Measurements from ENCODE around the gene BUD23. TPM values are rescaled to one million over a fixed set of nuclear protein-coding genes. Genes with fewer than 3 reads are reported as not detected.

Gene BUD23
- total and polyA plus RNA-seq, 4 donors: 19.1 to 52.6 (median 37.8) TPM

DNA sequence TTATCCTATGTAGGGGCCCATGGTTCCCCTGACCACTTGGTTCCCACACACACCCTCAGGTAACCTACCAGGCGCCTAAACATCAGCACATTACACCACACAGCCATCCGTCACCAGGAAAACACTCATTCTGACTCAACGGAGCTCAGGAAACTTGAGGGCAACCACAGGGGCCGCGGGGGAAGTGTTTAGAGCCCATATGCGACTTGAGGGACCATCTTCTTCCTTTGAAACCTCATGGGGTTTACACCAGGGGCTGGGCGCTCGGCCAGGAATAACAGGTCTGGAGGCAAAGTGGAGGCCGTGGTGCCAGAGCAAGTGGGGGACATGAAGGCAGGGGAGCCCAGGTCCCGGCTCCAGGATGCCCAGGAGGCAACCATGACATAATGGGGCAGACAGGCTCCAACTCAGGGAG is 34.6 kb downstream of the BUD23 start:
- Histone ChIP-seq H3K9ac (ENCODE audit: low read depth in 1 of 2, low read length in 2 of 2) (no peak overlapping the region), H3K27me3 (ENCODE audit: control insufficient read depth in 4 of 4, insufficient read depth in 4 of 4, low read length in 3 of 4) (no peaks in the 10 kb centered on the region), H3K9me3 (ENCODE audit: control insufficient read depth in 4 of 4, low read length in 3 of 4) (no peaks in the 10 kb centered on the region), H3K4me1 (ENCODE audit: control insufficient read depth in 4 of 4, insufficient read depth in 4 of 4, low read length in 3 of 4) (peaks cover 12 to 31% (median 20%) of the 10 kb centered on the region in 4 donors), H3K4me3 (ENCODE audit: low read depth in 1 of 3, low read length in 3 of 3) (no peak overlapping the region), H3K27ac (ENCODE audit: low read depth in 1 of 2, low read length in 2 of 2) (no peak overlapping the region), H3K36me3 (ENCODE audit: control insufficient read depth in 4 of 4, insufficient read depth in 3 of 4, low read depth in 1 of 4, low read length in 3 of 4) (no peaks in the 10 kb centered on the region)
- DNase-seq (ENCODE audit: low spot score): no peak
- WGBS: 76% methylated on average over 10 of the region's 10 CpGs
- no peak for TF ChIP-seq RXRA (IDR thresholded peaks at IDR 0.05)
- TF ChIP-seq, protein P1, sequence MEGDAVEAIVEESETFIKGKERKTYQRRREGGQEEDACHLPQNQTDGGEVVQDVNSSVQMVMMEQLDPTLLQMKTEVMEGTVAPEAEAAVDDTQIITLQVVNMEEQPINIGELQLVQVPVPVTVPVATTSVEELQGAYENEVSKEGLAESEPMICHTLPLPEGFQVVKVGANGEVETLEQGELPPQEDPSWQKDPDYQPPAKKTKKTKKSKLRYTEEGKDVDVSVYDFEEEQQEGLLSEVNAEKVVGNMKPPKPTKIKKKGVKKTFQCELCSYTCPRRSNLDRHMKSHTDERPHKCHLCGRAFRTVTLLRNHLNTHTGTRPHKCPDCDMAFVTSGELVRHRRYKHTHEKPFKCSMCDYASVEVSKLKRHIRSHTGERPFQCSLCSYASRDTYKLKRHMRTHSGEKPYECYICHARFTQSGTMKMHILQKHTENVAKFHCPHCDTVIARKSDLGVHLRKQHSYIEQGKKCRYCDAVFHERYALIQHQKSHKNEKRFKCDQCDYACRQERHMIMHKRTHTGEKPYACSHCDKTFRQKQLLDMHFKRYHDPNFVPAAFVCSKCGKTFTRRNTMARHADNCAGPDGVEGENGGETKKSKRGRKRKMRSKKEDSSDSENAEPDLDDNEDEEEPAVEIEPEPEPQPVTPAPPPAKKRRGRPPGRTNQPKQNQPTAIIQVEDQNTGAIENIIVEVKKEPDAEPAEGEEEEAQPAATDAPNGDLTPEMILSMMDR (IDR thresholded peaks at IDR 0.05; ENCODE audit: low read depth, low read length, missing input control): no peak
- no peak for TF ChIP-seq EGR1 (IDR thresholded peaks at IDR 0.05; ENCODE audit: low read depth in 2 of 2)
- TF ChIP-seq, protein P2, sequence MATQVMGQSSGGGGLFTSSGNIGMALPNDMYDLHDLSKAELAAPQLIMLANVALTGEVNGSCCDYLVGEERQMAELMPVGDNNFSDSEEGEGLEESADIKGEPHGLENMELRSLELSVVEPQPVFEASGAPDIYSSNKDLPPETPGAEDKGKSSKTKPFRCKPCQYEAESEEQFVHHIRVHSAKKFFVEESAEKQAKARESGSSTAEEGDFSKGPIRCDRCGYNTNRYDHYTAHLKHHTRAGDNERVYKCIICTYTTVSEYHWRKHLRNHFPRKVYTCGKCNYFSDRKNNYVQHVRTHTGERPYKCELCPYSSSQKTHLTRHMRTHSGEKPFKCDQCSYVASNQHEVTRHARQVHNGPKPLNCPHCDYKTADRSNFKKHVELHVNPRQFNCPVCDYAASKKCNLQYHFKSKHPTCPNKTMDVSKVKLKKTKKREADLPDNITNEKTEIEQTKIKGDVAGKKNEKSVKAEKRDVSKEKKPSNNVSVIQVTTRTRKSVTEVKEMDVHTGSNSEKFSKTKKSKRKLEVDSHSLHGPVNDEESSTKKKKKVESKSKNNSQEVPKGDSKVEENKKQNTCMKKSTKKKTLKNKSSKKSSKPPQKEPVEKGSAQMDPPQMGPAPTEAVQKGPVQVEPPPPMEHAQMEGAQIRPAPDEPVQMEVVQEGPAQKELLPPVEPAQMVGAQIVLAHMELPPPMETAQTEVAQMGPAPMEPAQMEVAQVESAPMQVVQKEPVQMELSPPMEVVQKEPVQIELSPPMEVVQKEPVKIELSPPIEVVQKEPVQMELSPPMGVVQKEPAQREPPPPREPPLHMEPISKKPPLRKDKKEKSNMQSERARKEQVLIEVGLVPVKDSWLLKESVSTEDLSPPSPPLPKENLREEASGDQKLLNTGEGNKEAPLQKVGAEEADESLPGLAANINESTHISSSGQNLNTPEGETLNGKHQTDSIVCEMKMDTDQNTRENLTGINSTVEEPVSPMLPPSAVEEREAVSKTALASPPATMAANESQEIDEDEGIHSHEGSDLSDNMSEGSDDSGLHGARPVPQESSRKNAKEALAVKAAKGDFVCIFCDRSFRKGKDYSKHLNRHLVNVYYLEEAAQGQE (IDR thresholded peaks at IDR 0.05): no peak
- no peak for TF ChIP-seq FOXA1 (IDR thresholded peaks at IDR 0.05)
- TF ChIP-seq, protein P3, sequence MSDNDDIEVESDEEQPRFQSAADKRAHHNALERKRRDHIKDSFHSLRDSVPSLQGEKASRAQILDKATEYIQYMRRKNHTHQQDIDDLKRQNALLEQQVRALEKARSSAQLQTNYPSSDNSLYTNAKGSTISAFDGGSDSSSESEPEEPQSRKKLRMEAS (IDR thresholded peaks at IDR 0.05): no peak
- TF ChIP-seq NR2F2 (IDR thresholded peaks at IDR 0.05): no peak
- no peak for TF ChIP-seq GABPA (IDR thresholded peaks at IDR 0.05 in 1 of 2, conservative IDR thresholded peaks at IDR 0.05 in 1 of 2)
- no peak for TF ChIP-seq RAD21 (IDR thresholded peaks at IDR 0.05)
- no peak for TF ChIP-seq SP1 (IDR thresholded peaks at IDR 0.05)
- TF ChIP-seq YY1 (IDR thresholded peaks at IDR 0.05): no peak
- no peak for TF ChIP-seq JUND (IDR thresholded peaks at IDR 0.05)
- no peak for TF ChIP-seq FOXA2 (IDR thresholded peaks at IDR 0.05)

DNA sequence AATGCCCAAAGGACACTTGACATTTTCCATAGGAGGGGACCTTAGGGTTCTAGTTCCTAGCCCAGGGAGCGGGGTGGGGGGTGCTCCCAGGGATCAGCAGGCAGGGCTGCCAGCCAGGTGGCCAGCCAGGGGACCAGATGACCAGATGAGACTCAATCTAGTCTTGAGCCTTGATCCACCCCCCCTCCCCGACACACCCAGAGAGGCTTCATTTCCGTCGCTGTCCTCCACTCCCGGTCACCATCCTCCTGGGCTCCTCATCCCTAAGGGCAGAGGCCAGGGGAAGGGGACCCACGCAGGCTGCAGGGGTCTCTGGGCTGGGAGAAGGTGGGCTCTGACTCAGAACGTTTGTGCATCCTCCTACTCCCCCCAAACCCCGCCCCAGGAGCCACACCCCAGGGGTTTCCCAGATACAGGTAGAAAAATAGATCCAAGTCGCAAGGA is 35.1 kb downstream of the BUD23 start:
- Histone ChIP-seq H3K9ac (ENCODE audit: low read depth in 1 of 2, low read length in 2 of 2) (no peak overlapping the region), H3K4me1 (ENCODE audit: control insufficient read depth in 4 of 4, insufficient read depth in 4 of 4, low read length in 3 of 4) (peaks cover 12 to 31% (median 20%) of the 10 kb centered on the region in 4 donors), H3K9me3 (ENCODE audit: control insufficient read depth in 4 of 4, low read length in 3 of 4) (no peaks in the 10 kb centered on the region), H3K36me3 (ENCODE audit: control insufficient read depth in 4 of 4, insufficient read depth in 3 of 4, low read depth in 1 of 4, low read length in 3 of 4) (no peaks in the 10 kb centered on the region), H3K27ac (ENCODE audit: low read depth in 1 of 2, low read length in 2 of 2) (no peak overlapping the region), H3K27me3 (ENCODE audit: control insufficient read depth in 4 of 4, insufficient read depth in 4 of 4, low read length in 3 of 4) (no peaks in the 10 kb centered on the region), H3K4me3 (ENCODE audit: low read depth in 1 of 3, low read length in 3 of 3) (peak overlapping the region in 1 of 3 donors; percentile 90)
- no peak for DNase-seq (ENCODE audit: low spot score)
- WGBS: 65% methylated on average over 9 of the region's 9 CpGs
- TF ChIP-seq HNF4G (IDR thresholded peaks at IDR 0.05) (no peak), GABPA (IDR thresholded peaks at IDR 0.05 in 1 of 2, conservative IDR thresholded peaks at IDR 0.05 in 1 of 2) (no peak), RXRA (IDR thresholded peaks at IDR 0.05) (no peak), FOXA2 (IDR thresholded peaks at IDR 0.05) (no peak), SP1 (IDR thresholded peaks at IDR 0.05) (no peak), RAD21 (IDR thresholded peaks at IDR 0.05) (no peak), HNF4A (conservative IDR thresholded peaks at IDR 0.05) (no peak), JUND (IDR thresholded peaks at IDR 0.05) (no peak), YY1 (IDR thresholded peaks at IDR 0.05) (no peak), NR2F2 (IDR thresholded peaks at IDR 0.05) (no peak), EGR1 (IDR thresholded peaks at IDR 0.05; ENCODE audit: low read depth in 2 of 2) (no peak), FOXA1 (IDR thresholded peaks at IDR 0.05) (no peak), TAF1 (conservative IDR thresholded peaks at IDR 0.05) (no peak)
- TF ChIP-seq, protein P4, sequence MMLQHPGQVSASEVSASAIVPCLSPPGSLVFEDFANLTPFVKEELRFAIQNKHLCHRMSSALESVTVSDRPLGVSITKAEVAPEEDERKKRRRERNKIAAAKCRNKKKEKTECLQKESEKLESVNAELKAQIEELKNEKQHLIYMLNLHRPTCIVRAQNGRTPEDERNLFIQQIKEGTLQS (IDR thresholded peaks at IDR 0.05): no peak
- TF ChIP-seq, protein P5, sequence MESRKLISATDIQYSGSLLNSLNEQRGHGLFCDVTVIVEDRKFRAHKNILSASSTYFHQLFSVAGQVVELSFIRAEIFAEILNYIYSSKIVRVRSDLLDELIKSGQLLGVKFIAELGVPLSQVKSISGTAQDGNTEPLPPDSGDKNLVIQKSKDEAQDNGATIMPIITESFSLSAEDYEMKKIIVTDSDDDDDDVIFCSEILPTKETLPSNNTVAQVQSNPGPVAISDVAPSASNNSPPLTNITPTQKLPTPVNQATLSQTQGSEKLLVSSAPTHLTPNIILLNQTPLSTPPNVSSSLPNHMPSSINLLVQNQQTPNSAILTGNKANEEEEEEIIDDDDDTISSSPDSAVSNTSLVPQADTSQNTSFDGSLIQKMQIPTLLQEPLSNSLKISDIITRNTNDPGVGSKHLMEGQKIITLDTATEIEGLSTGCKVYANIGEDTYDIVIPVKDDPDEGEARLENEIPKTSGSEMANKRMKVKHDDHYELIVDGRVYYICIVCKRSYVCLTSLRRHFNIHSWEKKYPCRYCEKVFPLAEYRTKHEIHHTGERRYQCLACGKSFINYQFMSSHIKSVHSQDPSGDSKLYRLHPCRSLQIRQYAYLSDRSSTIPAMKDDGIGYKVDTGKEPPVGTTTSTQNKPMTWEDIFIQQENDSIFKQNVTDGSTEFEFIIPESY (IDR thresholded peaks at IDR 0.05): no peak
- TF ChIP-seq, protein P1 (IDR thresholded peaks at IDR 0.05; ENCODE audit: low read depth, low read length, missing input control): no peak
